Activated naive CD4-positive, alpha-beta T cell treated with anti-CD3 and anti-CD28 coated beads, Interleukin-2, amount 50 U/mL, for 16 hours (primary cell): Measurements from ENCODE around the gene CAVIN4.

Experiments used
- DNase-seq: peaks from one replicate; pipeline ENCODE4 v3.0.0-alpha.2; 2020

The CAVIN4 gene

GRCh38 chr9:100591139-100591538 lies 13.3 kb downstream of the CAVIN4 start:
- no peak for DNase-seq

GRCh38 chr9:100591639-100592412 lies 13.9 kb downstream of the CAVIN4 start:
- DNase-seq: no peak

DNA sequence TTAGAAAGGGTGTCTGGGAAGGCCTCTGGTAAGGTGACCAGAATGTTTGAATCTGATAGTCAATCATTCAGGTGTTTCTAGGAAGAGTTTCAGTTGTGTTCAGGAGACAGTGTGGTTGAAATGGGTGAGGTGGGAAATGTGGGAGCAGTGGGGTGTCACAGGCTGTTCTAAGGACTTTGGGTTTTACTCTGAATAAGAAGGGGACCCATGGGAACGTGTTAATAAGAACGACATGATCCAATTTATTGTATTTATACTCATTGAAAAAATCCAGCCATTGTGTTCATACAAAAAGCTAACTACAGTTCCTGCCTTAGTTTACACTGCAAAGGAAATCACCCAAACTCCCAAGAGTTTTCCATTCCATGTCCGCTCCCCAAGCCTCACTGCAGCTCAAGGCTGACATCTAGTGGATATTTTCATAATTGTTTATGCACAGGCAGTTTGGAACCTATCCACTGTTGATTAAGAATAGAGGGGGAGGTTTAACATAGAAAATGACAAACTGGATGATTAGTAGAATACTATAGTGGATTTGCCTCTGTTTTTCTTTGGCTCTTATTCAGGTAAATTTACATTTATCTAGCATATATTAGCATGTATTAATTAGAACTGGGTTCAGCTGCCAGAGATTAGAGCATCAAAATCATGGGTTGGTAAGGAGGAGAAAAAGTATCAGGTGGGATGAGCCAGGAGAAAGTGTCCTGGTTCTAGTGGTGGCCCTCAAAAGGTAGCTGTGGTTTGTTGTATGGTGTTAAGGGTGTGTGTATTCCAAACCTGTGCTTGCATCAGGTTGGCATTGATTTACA lies 17.7 kb downstream of the CAVIN4 start:
- no peak for DNase-seq

GRCh38 chr9:100597236-100597635 lies 19.4 kb downstream of the CAVIN4 start:
- DNase-seq: no peak

- peak; percentile 82 for DNase-seq
Measured at GRCh38 chr9:100598641-100599145, 20.8 kb downstream of the CAVIN4 start.

- no peak for DNase-seq
Measured at GRCh38 chr9:100600521-100601079, 22.7 kb downstream of the CAVIN4 start.

DNA sequence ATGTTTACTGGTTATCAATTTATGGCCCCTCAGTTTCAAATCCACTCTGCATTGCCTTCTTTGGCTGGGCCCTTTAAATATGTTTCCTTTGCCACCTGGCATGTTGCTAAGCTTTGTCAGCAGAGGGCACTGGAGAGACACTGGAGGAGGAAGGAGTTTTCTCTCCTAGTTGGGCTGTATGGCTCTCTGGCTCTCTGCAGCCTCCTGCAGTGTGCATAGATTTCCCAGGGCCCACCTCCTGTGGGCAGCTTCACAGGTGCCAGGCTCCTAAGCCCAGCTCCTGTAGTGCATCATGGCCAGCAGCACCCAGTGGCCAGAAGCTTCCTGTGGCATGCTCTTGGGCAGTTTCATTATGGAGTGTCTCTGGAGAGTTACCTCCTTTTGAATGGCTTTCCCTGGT lies 23.3 kb downstream of the CAVIN4 start:
- DNase-seq: peak; percentile 27

- DNase-seq: no peak
Measured at GRCh38 chr9:100602342-100602801, 24.5 kb downstream of the CAVIN4 start.

DNA sequence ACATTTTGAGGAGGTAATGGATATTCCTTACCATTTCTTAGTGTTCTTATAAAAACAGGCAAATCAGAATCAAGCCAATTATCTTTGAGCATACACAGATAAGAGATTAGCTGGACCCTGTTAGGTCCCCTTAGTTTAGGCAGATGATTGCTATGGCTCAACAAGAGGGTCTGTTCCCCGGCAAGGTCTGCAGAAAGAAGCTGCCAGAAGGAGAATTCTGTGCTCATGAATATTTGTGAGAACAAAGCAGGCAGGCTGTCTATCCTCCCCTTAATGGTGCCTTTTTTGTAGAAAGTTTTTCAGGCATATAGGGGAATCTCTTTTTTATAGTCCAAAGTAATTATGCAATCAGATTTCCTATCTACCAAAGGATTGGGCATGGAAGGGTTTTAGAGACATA lies 27.5 kb downstream of the CAVIN4 start:
- no peak for DNase-seq

GRCh38 chr9:100619194-100619593 lies 41.3 kb downstream of the CAVIN4 start:
- no peak for DNase-seq

DNA sequence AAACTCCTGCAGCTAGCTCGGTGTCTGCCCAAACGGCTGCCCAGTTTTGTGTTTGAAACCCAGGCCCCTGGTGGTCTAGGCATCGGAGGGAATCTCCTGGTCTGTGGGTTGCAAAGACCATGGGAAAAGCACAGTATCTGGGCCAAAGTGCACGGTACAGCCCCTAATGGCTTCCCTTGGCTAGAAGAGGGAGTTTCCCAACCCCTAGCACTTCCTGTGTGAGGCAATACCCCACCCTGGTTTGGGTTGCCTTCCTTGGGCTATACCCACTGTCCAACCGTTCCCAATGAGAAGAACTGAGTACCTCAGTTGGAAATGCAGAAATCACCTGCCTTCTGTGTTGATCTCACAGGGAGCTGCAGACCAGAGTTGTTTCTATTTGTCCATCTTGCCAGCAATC lies 41.8 kb downstream of the CAVIN4 start:
- DNase-seq: no peak

GRCh38 chr9:100623969-100624368 lies 46.1 kb downstream of the CAVIN4 start:
- DNase-seq: no peak

GRCh38 chr9:100626949-100627348 lies 49.1 kb downstream of the CAVIN4 start:
- no peak for DNase-seq

GRCh38 chr9:100637787-100638186 lies 59.9 kb downstream of the CAVIN4 start:
- DNase-seq: no peak
